Glomerular visceral epithelial cell (primary cell): Measurements from ENCODE around the gene IFIH1.
A peak's percentile ranks its signal among the peaks of the same experiment; 100 is the strongest.

Source experiments
- DNase-seq: peaks from one replicate; pipeline ENCODE4 v3.0.0-alpha.2; 2016; ENCODE audit errors: extremely low spot score

IFIH1 gene

DNA sequence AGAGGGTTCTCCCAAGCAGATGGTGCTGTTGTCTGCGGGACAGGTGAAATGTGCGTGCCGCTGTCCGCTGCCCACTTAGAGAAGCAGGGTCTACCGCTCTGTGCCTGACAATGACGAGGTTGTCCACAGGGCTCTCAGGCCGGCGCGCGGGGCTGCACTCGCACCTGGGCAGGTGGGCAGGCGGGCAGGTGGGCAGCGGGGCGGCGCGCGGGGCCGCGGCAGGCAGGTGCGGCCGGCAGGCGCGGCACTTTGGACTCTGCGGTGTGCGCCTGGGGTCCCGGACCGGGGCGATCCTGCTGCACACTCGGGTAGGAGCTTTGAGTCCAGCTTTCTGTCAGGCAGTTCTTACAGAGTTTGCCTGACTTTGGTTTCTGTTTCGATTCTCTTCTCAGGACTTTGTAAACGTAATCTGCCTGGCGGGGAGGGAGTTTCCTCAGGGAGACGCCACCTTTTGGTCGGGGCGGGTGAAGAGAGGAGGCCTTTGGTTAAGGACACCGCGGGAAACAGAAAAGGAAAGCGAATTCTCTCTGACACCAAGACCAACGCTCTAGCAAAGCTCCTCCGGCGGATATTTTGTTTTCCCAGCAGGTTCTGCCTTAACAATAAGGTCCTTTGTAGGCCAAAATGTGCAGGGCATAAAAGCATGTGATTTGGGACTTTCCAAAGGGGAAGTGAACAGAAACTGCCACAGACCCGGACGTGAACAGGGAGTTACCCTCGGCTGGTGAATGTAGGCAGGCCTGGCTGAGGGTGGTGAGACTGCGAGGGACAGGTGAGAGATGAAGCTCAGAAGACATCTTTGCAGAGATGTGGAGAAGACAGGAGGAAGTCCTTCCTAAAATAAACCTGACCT is at the start of gene IFIH1:
Gene IFIH1, minus strand, starts transcription at position 357 of the 853 bp plus-strand sequence. CDS start 377 bp downstream, outside the sequence.
- DNase-seq = peak; percentile 93

GRCh38 chr2:162365392-162365791 is 46.9 kb upstream of the IFIH1 start:
- no peak for DNase-seq

DNA sequence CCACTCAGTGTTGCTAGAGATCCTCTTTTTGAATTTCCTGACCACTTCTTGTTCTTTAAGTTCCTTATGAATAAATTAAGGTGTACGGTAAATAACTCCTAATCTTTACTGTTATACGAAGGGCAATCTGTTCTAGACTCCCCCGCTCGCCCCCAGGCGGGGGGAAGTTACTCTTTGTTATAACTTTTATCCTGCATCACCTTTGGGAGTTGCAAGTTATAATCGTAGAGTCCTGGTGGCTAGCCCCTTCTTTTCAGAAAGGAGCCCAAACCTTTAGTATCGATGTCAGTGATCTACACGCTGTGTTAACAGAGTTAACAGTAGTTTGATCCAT is 26.1 kb upstream of the IFIH1 start:
- DNase-seq = no peak

GRCh38 chr2:162343824-162344616 is 25.5 kb upstream of the IFIH1 start, which contains the start of gene GCA:
Gene GCA (plus strand): TSS chr2:162344132. CDS start chr2:162344249, 117 bp downstream.
- DNase-seq = peak; percentile 97

GRCh38 chr2:162343492-162343823 is 25.0 kb upstream of the IFIH1 start:
- no peak for DNase-seq

DNA sequence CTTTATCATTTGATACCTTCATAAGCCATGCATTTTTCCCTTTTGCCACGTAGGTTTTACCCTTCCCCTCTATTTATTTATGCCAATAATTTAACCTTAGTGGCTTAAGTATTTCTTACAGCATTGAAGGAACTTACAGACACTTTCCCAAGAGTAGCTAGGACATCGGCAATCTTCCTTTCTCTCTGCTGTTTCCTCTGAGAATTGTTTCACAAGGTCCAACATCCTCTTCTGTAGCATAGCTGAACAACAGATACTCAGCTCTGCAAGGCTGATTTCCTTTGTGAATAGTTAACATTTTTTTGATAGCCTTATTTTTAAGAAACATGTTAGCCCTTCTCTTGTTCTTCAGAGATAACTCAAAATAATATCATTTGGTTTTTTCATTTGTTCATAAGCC is 24.4 kb upstream of the IFIH1 start:
- no peak for DNase-seq

GRCh38 chr2:162342321-162342720 is 23.8 kb upstream of the IFIH1 start:
- DNase-seq = no peak

GRCh38 chr2:162340822-162341221 is 22.3 kb upstream of the IFIH1 start:
- no peak for DNase-seq

DNA sequence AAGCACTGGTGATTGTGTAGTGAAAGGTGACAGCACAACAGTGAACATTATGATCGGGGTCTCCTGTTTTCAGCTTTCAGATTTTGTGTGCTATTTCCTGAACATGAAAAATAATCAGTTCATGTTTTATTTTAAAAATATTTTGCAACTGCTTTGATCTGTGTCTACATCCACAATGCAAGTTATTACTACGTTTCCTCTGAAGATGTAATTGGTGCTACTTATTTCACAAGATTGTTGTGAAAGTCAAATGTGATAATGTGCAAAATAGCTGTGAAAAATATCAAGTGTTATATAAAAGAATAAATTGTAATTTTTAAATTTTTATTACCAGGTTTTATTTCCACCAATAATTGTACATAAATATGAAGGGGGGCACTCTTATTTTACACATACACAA is 19.4 kb upstream of the IFIH1 start:
- no peak for DNase-seq

DNA sequence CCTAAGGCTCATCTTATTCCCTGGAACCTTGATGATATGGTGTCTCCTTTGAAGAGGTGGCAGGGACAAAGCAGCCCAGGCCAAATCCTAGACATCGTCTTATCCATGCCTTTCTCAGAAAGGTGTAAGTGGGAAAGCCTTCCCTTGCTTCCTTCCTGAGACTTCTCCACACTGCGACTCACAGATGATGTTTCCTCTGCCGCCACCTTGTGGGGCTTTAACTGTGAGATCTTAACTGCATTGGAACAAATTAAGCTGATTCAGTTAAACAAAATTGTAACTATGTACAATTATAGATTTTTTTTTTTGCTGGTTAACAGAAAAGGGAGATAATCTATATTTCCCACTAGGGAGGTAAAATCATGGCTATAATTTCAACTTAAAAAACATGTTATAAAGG is 15.5 kb upstream of the IFIH1 start:
- DNase-seq = peak; percentile 36

GRCh38 chr2:162330881-162331280 is 12.4 kb upstream of the IFIH1 start:
- no peak for DNase-seq

- no peak for DNase-seq
These were observed 10.1 kb upstream of the IFIH1 start for GRCh38 chr2:162328424-162329157.

- no peak for DNase-seq
These were observed 9.3 kb upstream of the IFIH1 start for GRCh38 chr2:162327806-162328205.

DNA sequence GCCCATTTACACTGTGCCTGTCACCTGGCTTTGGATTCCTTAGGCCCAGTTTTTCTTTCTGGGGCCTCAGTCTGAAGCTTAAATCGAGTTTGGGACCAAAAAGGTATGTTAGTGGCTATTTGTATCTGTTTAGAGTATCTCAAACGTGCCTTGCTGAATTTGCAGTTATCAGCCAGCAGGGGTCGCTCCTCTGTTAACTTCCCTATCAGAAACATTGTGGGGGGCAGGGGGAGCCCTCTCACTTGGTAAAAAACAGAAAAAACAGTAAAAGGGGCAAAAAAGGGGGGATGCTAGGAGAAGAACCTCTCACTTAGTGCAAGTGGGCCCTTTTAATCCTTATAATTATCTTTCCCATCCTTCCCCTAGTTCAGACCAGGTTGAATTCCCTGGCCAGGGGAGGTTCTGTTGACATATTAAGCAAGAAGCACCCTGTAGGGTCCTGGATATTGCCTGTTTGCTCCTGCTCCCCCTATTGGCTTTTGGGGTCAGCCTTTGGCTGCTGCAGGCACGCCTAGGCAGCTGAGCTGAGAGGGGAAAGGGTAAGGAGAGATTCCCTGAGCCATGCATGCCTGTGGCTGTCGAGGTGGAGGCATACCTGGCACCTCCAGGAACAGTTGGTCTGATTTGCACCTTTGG is 8.8 kb upstream of the IFIH1 start:
- no peak for DNase-seq

GRCh38 chr2:162324953-162325352 is 6.5 kb upstream of the IFIH1 start:
- no peak for DNase-seq

- DNase-seq = no peak
These were observed 2.5 kb upstream of the IFIH1 start for GRCh38 chr2:162320864-162321517.

- DNase-seq = peak; percentile 54
These were observed 590 bp downstream of the IFIH1 start for GRCh38 chr2:162317861-162318327.

DNA sequence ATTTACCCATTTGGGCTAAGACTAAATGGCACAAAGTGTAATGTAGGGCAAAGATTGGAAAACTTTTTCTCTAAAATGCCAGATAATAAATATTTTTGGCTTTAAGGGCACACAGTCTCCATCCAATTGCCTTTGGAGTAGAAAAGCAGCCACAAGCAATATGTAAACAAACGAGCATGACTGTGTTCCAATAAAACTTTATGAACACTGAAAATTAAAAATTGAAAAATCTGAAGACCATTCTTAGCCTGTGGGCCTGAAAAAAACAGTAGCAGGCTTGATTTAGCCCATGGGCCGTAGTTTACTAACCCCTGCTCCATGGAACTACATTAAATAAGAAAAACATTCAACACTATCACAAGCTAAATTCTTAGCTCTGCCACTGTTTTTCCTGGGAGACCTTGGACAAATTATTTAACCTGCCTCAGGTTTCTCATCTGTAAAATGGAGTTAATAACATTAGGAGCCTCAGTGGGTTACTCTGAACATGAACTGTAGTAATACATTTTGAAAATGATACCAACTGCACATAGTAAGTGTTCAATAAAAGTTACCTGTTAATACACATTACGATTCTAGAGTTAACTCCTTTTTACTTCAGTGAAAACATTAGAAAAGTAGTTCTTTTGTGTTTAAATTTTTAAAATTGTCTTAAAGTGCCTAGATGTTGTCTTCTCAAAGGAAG is 1.3 kb downstream of the IFIH1 start:
- no peak for DNase-seq

- no peak for DNase-seq
These were observed 1.9 kb downstream of the IFIH1 start for GRCh38 chr2:162316590-162316989.

GRCh38 chr2:162315938-162316337 is 2.5 kb downstream of the IFIH1 start:
- DNase-seq = no peak

GRCh38 chr2:162312853-162313252 is 5.6 kb downstream of the IFIH1 start:
- no peak for DNase-seq
